Measurements from ENCODE around the gene PAEP.

DNA sequence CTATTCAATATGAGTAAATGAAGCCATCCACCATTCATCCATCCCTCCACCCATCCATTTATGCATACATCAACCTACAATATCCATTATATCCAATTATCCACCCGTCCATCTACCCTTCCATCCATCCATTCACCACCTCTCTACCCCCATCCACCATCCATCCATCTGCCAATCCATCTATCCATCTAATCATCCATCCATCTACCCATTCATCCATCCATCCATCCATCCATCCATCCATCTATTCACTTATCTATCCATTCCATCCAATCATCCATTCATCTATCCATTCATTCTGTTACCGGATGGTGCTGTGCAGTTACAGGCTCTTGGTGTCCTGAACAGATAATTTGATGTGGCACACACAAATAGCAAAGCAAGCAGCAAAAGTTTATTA lies 10.7 kb downstream of the PAEP start:
- no peak for TF ChIP-seq POLR2A (IDR thresholded peaks at IDR 0.05)
- no peak for TF ChIP-seq CTCF (IDR thresholded peaks at IDR 0.05)
